CD4-positive, alpha-beta T cell treated with Interleukin-6 for 4 hours (primary cell): ENCODE measurements around the gene SOX1.

Experiments used
- DNase-seq: peaks from one replicate; pipeline ENCODE4 v3.0.0-alpha.2; 2020; ENCODE audit warnings: mixed read lengths

SOX1 gene

DNA sequence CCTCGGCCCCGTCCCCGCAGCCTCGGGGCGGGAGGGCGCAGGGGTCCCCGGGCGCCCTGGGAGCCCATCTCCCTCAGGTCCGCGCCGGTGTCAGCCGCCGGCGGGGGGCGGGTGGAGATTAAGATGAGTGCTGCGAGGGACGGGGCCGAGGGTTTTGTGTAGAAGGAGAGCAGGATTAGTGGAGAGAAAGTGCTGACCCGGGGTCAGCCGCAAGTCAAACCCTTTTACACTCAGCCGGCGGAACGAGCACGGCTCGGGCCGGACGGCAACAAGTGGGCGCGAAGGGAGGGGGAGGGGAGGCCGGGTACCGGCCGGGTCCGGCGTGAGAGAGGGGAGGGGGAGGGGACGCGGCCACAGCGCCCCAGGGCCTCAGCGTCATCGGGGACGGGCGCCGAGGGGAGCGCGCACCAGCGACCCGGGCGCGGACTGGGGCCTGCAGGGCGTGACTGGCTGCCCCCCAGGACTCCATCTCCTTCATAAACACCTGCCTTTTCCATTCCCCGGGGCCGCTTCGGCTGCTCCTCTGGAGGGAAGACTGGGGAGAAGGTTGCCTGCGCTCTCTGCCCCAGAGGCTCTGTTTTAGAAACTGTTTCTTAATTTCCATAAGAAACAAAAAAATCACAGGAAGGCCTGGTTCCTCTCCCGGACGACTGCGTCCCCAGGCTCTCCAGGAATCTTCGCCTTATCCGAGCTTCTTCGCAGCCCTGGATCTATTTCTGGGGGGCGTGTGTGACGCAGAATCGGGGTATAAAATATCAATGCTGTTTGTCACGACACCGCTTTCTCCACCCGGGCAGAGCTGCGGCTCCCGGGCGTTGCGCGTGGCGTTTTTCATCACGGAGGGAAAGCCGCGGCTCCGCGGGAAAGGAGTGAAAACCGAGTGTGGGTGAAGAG lies 6.5 kb downstream of the SOX1 start:
- no peak for DNase-seq

DNA sequence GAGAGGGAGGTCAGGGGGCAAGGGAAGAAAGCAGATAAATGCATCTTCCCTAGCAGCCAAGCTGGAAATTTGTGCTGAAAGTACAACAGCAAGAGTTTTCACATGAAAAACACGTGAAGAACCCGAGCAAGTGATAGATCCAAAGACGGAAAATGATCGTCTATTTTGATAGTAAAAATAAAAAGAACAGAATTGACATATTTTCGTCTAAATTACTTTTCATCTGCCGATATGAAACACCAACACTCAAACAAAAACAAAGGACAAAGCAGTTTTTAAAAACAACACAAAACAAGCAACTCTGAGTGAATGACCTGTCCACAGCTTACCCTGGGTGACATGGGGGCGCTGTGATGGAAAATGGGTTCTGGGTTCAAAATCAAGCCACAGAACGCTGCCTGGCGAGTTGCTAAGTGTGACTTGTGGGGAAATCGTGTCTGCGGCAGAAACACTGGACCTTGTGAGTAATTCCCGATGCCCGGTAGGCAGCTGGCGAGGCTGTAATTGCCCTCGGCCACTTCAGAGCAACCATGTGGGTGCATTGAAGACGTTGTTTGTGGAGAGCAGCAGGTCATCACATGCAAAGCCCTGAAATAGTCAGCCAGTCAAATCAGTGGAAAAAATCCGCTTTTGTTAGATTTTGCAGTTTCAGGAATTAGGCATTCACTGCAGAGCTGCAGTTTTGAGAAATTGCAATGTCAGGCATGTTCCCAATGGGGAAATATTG lies 7.4 kb downstream of the SOX1 start:
- DNase-seq = no peak

GRCh38 chr13:112077729-112078128 lies 10.8 kb downstream of the SOX1 start:
- DNase-seq = no peak

DNA sequence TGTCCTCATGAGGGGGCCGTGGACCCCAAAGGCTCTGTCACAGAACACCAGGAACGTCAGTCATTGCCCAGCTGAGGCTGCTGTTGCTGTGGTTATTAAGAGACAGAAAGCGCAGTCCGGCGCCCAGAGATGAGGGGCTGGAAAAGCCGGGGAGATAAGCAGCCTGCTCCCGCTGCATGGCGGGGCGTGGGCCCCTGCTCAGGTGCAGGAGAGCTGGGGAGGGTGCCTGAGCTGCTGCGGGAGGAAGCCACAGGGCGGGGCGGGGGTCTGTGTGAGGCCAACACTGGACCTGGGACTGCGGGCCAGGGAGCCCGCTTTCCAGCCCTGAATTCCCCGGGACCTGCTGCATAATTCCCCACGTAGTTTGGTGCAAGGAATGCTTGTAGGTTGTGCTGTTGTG lies 11.3 kb downstream of the SOX1 start:
- DNase-seq = no peak

GRCh38 chr13:112078879-112079531 lies 12.1 kb downstream of the SOX1 start:
- no peak for DNase-seq

- no peak for DNase-seq
These were observed 12.7 kb downstream of the SOX1 start for GRCh38 chr13:112079696-112080095.

DNA sequence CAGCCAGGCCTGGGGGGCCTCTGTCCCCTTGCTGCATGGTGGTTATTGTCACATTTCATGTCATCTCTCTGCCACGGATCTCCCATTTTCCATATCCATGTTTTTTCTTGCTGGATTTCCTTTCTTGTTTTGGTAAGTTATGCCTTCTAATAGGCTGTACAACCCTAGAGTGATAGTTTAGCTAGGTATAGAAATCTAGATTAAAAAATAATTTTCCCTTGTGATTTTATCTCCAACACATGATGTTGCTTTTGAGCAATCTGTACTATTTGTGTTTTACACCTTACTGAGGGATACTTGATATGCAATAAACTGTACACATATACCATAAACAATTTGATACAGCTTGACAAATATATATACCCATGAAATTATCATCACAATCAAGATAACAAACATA lies 17.0 kb downstream of the SOX1 start:
- no peak for DNase-seq

GRCh38 chr13:112092453-112092852 lies 25.5 kb downstream of the SOX1 start:
- DNase-seq = no peak

DNA sequence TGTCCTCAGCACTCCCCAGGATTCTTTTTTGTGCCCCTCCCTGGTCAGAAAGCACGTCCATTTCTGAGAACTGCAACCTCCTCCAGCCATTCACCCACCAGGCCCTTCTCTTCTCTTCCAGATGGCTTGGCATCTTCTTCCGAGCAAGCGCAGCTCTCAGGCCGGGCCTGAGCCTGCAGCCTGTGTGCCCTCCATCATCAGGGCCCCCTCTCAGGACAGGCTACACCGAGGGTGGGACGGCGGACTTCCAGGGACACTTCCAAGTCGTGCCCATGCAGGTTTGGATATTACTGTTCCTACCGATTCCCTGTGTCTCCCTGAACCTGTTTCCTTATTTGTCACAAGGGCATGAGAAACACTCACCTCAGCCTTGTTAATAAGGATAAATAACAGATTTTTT lies 28.4 kb downstream of the SOX1 start:
- no peak for DNase-seq

DNA sequence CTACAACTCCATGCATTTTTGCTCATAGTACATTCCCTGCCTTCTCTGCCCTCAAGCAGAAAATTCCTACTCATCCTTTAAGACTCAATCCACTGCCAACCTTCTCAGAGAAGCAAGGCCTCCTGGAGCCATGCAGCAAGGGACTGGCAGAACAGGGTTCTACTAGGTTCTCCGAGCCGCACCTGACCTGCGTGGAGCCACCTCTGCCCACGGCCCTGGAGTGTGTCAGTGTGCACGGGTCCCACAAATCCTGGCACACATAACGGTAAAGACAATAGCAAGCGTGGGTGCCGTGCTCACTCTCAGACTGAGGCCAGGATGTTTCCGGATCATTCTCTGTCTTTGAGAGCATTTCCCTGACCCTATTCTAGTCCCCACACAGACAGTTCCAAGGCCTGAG lies 30.0 kb downstream of the SOX1 start:
- DNase-seq = no peak

DNA sequence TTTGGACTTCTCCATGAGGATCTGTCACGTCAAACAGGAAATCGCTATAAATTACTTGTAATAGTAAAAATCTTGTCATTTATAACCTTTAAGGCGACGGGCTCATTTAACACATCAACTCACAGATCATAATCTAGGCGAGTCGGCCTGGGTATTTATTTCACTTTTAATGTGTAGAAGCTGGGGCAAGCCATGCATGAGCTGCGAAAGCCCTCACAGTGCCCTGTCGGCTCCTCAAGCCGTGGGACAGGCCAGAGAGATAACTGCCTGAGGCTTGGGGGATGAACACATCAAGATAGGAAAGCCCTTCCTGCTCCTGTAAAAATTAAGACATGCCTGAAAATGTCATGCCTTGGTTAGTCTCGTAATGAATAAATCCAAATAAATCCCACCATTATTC lies 30.8 kb downstream of the SOX1 start:
- DNase-seq = no peak

DNA sequence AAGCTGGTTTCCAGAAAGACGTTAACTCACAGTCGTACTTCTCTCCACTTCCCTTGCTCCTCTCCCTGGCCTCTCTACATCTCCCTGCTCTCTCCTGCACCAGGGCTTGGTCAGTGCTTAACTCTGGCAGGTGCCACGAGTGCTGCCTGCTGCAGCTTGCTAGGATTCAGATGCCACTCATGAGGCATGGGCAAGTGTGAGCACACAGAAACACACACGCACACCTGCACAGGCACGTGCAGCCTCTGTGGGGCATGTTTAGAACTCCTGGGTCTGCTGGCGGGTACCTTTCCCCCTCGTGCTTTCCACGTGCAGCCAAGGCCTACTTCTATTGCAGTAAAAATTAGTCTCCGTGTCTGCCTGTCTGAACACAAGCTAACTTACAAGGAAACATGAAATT lies 31.8 kb downstream of the SOX1 start:
- no peak for DNase-seq

- no peak for DNase-seq
These were observed 34.5 kb downstream of the SOX1 start for GRCh38 chr13:112101360-112101930.

DNA sequence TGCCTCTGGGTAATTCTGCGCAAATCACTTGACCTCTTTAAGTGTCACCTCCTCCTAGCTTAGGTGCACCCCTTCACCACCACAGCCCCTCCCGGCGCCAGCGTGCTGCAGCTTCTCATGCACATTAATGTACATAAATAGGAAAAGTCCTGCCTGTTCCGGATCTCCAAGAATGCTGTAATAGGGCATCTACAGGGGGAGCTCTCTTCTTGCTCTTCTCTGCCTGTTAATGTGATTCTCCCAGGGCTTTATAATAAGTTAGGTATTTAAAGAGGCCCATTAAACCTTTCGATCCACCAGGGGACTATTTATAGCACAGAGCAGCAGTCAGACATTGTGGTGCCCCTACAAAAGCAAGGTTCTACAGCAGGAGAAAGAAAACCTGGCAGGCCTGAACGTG lies 35.3 kb downstream of the SOX1 start:
- no peak for DNase-seq

DNA sequence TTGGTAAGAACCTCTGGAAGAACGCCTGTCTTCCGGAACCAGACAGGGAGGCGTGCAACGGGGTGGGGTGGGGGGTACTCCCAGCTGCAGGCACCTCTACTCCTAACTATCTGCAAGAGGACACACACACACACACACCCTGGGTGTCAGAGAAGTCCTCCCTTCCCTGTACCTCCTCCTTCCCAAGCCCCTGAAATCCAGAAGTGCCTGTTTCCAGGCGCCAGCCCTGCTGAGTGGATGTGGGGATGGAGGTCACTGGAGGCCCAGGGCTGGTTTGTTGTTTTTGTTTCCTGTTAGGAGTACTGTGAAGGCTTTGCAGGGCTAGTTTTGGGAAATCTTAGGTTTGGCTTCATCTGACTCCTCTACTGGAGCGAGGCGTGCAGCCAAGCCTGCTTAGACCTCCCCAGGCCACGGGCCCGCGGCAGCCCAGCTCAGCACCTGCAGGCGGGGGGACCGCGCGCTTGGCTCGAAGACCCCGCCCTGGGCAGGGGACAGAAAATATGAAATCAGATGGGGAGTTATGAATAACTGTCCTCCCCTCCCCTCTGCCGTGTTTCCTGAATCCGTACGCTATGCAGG lies 36.4 kb downstream of the SOX1 start:
- no peak for DNase-seq

DNA sequence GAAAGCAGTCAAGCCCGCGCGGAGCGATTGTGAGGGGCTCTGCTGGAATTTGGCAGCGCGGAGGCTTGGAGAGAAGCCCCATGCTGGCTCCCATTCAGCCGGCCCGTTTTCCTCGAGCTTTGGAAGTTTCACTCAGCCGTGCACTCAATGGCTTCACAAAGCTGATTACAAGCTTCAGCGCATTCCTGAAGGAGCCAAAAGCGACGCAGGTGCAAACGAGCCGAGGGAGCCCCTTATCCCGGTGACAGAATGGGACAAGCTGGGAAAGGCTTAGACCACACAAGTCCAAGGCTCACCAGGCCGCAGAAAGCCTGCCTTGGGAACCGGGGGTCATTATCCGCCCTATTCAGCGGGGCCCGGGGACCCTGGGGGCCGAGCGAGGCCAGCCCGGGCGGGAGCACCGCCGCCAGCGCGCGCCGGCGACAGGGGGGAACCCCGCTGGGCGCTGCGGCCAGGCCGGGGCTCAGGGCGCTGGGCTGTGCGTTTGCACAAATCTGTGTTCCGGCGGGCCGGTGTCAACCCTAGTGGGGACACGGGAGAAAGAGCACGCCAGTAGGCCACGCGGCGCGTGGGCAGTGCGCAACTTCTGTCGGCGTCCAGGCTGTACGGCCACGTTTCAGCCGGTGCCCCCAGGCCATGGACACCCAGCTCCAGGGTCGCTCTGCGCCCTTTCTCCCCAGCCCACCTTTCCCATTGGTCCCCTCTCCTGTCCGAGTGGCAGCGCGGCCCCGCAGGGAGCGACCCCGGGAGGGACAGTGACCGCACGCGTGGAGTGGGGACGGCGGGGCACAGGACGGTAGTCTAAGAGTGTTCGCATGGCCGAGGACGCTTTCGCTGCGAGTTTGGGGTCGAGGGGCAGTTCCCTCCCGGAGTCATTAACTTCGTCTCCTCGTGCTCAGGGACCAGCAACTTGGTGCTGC lies 37.3 kb downstream of the SOX1 start:
- no peak for DNase-seq

DNA sequence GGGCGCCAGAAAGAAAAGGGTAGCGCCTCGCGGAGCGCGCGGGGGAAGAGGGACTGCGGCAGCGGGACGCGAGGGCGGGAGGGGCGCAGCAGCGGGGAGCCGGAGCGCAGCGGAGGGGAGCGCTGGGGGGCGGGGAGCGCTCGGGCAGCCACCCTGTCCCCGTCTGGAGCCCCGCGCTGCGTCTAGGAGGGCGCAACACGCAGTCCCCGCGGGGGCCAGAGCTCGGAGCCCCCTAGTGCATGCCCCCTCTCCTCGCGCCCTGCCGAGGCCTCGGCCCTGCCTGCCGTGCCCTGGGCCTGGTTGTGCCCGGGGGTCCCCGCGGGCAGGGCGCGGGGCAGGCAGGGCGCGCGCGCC lies 37.9 kb downstream of the SOX1 start:
- DNase-seq = no peak

DNA sequence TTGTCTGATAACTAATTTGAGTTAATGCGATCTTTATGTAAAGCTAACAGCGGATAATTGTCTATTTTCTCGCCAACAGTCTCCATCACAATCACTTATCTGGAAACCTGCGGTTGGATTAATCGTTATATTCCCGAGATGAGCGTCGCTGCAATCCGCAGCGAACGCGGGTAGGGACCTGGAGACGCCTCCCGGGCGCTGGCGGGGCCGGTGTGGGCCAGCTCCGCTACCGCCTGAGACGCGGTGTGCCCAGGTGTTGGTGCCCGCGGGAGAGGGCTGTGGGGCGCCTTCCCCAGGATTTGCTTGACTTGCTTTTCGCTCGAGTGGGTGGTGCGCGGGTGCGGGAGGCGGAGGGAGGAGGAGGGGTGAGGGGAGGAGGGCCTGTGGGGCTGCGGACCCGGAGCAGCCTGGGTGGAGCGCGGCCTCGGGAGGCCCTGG lies 38.3 kb downstream of the SOX1 start:
- DNase-seq = no peak

DNA sequence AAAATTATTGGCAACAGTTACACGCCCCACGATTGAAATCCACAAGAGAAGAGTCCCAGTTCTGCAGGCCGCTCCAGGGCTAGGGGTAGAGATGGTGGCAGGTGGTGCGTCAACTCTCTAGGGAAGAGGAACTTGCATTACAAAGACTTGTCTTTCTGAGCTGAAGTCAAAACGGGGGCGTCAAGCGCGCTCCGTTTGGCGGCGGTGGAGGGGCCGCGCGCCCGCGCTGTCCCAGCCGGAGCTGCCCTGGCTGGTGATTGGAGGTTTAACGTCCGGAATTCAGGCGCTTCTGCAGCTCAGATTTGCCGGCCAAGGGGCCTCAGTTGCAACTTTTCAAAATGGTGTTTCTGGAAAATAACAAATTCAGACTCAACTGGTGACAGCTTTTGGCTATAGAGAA lies 38.9 kb downstream of the SOX1 start:
- DNase-seq = no peak

DNA sequence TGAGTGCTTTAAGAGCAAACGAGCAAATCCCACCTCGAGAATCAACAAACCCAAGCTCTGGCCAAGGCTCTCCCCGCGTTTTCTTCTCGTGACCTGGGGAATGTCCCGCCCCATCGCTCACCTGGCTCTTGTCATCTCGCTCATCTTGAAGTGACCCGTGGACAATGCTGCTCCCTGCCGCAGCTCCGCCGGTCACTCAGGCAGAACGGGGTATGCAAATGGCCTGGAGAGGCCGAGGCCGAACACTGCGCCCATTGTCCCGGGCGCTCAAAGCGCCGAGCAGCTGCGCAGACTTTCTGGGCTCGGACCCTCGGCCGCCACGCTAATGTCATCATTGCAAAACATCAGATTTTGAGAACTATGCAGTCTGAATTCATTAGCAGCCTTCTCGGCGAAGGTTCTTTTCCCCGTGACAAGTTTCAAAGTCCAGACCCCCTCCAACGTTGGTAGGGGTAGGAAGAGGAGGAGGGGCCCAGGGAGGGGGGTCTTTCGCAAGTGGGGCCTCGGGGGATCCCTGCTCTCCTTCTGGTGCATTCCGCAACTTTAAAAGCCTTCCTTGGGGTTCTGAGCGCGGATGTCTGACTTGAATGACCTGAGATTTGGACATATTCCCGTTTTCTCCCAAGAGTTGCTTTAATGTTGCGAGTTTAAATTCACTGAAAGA lies 39.7 kb downstream of the SOX1 start:
- no peak for DNase-seq

- DNase-seq = no peak
These were observed 40.3 kb downstream of the SOX1 start for GRCh38 chr13:112107289-112107688.
